Measurements from ENCODE around the gene NFIX. TPM values are rescaled to one million over a fixed set of nuclear protein-coding genes. Genes with fewer than 3 reads are reported as not detected.

NFIX gene
- total RNA-seq, 1 donor from 2014 or later: 16.9 TPM

- DNase-seq (ENCODE audit: low read depth in 2 of 2): no peak
These were observed 106.5 kb downstream of the NFIX start for GRCh38 chr19:13101590-13102415.

DNA sequence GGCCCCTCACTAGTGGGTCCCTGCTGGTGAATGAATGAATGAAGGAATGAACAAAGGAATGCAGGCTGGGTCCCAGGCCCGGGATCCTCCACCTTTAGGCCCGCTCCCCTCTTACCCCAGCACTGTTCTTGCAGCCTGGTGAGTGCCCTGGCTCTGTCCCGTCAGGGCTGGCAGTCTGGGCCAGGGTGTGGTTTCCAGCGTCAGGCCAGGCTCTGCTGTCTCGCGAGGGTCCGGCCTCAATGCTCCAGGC is 107.1 kb downstream of the NFIX start:
- no peak for DNase-seq (ENCODE audit: low read depth in 2 of 2)

- DNase-seq (ENCODE audit: low read depth in 2 of 2): peak; percentile 90 to 98
These were observed 107.6 kb downstream of the NFIX start, which contains the start of gene LYL1 for GRCh38 chr19:13102666-13103580. Gene LYL1, minus strand, starts transcription at chr19:13102858. Its CDS starts 1,687 bp downstream, at chr19:13101171.

- no peak for DNase-seq (ENCODE audit: low read depth in 2 of 2)
These were observed 108.5 kb downstream of the NFIX start for GRCh38 chr19:13103581-13104359.

- DNase-seq (ENCODE audit: low read depth in 2 of 2): peak; percentile 78 to 94
These were observed 109.1 kb downstream of the NFIX start for GRCh38 chr19:13104360-13104847.

GRCh38 chr19:13104848-13105711 is 109.8 kb downstream of the NFIX start:
- no peak for DNase-seq (ENCODE audit: low read depth in 2 of 2)

DNA sequence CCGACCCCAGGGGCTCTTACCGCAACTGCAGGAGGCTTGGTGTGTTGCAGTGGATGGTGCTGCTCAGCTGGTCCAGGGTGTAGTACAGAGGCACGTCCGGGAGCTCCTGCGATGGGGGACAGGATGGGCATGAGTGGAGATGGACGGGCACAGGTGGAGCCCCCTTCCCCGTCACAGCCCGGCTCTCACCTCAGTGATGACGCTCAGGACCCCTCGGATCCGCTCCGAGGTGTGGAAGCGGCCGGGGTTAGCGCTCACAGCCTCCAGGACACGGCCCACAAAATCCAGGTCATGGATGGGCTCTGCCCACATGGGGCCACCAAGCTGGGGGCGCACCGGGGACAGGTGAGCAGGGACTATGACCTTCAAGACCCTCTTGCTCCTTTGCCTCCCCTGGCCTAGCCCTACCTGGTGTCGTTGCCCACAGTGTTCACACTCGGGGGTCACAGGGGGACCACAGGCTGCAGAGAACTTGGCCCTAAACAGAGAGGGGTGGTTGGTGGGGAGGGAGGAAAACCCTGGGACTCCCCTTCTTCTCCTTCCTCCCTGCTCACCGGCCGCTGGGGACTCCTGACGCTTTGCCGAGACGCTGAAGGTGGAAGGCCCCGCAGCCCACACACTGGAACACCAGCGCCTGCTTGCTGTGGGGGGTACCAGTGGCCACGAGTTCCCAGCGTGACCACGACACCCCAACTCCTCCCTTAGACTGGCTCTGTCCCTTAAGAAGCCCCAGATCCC is 114.3 kb downstream of the NFIX start:
- DNase-seq (ENCODE audit: low read depth in 2 of 2): no peak

GRCh38 chr19:13110099-13110610 is 114.9 kb downstream of the NFIX start:
- no peak for DNase-seq (ENCODE audit: low read depth in 2 of 2)

DNA sequence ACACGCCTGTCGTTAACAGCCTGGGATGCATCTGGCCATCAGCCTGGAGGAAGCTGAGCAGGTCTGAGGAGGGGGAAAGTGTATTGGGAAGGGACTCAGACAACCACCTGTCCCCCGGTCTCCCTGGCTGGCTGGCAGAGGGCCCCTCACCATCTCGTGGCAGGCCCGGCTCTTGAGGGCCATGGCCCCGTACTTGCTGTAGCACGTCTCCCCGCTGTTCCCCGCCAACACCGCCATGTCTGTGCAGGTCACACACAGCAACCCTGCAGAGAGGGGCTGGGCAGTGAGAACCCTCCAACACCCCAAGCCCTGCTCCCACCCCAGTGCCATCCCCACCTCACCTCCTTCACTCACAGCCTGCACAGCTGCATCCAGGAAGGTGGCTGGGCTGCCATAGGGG is 117.3 kb downstream of the NFIX start:
- DNase-seq (ENCODE audit: low read depth in 2 of 2): no peak

DNA sequence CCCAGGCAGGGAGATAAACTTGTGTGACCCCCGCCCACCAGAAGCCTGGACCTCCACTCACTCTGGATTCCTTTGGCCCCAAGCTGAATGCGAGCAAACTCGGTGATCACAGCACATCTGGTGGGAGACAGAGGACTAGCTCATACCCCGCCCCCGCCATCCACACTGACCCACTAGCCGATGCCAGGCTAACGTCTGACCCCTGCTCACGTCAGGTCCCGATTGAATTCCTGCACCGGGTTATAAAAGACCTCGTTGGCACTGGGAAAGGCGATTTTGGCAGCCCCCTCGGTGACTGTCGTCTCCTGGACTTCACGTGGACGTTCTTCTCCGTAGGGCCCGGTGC is 120.6 kb downstream of the NFIX start:
- DNase-seq (ENCODE audit: low read depth in 2 of 2): no peak

- peak; percentile 89 to 96 for DNase-seq (ENCODE audit: low read depth in 2 of 2)
These were observed 121.3 kb downstream of the NFIX start, which contains the start of gene TRMT1 for GRCh38 chr19:13116282-13117175. Gene TRMT1, minus strand, starts transcription at chr19:13116740. Its CDS starts 341 bp downstream, at chr19:13116399.

DNA sequence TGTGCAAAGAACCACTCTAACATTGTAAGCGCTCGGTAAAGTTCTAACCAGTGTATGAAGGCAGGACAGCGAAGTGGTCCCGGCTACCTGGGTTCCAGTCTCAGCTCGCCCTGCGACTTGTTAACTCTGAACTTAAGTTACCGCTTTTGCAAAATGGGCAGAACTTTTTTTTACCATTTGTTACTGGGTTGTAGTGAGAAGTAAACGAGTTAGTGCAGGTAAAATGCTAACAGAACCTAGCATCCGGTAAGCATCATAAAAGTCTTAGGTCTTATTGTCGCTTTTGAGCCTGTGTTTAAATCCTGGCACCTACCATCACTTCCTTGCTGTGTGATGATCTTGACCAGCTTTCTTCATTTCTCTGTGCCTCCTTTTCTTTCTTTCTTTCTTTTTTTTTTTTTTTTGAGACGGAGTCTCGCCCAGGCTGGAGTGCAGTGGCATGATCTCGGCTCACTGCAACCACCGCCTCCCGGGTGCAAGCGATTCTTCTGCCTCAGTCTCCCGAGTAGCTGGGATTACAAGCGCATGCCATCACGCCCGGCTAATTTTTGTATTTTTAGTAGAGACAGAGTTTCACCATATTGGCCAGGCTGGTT is 122.0 kb downstream of the NFIX start:
- DNase-seq (ENCODE audit: low read depth in 2 of 2): no peak

DNA sequence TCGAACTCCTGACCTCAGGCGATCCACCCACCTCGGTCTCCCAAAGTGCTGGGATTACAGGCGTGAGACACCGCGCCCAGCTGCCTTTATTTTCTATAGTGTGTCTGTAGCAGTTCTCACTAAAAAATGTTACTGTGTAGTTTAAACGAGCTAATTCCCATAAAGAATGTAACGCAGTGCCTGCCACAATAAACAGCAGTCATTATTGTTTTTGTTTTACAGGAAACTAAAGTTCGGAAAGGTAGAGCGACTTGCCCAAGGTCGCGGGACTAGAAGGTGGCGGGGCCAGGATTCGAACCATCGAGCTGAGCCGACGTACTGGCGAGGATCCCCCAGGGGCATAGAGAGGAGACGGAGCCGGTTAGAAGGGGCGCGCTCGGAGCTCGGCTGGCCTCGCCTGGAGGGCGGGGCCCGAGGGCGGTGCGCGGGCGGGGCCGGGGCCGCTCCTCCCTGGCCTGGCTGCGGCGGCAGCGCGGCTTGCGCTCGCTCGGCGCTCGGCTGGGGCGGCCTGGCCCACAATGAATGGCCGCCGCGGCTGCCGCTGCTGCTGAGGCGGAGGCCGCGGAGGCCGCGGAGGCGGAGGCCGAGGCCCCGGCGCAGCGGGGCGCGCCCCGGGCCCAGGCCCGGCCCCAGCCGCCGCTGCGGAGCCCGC is 122.6 kb downstream of the NFIX start, which contains the start of gene NACC1:
NACC1 (plus strand) TSS at position 493 of the 652 bp plus-strand sequence. CDS start 16,944 bp downstream, outside the sequence.
- DNase-seq (ENCODE audit: low read depth in 2 of 2): peak; percentile 60 to 91

DNA sequence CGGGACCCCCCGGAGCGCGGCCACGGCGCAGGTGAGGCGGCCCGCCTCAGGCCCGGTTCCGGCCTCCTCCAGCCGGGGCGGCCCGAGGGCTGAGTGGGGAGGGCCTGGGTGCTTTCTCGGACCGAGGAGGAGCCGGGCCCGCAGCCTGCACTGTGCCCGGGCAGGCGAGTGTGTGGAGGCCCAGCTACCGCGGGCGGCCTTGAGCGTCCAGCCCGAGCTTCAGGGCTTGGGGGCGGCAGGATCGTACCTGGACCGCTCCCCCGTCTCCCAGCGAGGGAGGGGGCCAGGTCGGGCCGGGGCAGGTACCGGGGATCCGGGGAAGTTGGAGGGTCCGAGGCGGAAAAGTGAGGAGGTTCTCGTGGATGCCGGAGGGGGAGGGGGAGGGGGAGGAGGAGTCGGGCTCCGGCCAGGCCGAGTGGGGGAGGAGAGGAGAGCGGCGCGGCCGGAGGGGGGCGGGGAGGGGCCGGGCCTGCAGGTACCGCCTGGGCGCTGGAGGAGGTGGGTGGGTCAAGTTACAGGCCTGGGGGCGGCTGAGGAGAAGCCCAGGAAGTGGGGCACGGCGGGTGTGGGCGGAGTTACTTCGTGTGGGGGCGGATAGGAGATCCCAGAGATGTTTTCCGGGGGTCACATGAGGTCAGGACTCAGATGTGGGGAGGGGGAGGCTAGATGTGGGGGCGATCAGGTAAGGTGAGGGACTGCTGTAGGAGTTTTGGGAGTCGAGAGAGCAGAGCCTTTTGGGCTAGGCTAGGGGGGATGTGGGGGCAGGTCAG is 123.3 kb downstream of the NFIX start:
- DNase-seq (ENCODE audit: low read depth in 2 of 2): peak in 1 of 2 donors; percentile 47

DNA sequence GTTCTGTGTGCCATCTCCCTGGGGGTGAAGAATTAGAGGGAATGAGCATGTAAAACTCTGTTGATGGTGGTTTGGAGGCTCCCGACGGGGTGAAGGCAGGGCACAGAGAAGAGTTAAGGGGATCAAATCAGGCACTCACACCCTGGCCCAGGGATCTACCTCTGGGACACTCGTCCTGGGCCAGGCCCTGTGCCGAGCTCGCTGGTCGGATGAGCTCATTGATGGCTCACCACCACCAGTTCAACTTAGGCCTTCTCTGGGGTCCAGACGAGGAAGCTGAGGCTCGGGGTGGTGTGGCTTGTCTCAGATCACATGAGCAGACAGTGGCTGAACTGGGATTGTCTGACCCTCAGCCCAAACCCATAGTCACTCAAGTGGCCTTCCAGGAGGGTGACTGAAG is 124.4 kb downstream of the NFIX start:
- no peak for DNase-seq (ENCODE audit: low read depth in 2 of 2)

DNA sequence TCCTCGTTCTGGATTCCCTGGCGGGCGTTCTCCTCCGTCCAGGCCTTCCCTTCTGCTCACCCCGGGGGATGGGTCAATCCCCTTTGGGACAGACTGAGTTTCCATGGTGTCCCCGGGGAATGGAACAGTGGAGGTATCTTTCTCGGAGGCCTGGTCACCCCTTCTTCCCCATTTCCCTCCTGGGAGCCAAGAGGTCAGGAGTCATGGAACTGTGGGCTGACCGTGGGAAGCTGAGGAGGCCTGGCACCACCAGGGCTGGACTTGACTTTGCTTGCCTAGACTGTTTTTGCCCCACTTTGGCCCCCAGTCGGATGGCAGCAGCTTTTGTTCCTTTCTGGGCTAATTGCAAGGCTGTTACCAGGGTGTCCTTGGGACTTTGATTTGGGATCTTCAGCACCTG is 124.8 kb downstream of the NFIX start:
- no peak for DNase-seq (ENCODE audit: low read depth in 2 of 2)

GRCh38 chr19:13120817-13121216 is 125.5 kb downstream of the NFIX start:
- no peak for DNase-seq (ENCODE audit: low read depth in 2 of 2)
